KMS-11 (cell line): ENCODE data around the gene CEBPA.

ENCODE experiments used
- H2AFZ ChIP-seq: fragments of 200-600 bp; sonication (generic); 2 replicates; pipeline ENCODE4 v1.6.1; 2016; ENCODE audit warnings: antibody characterized with exemption, mixed run types, low read depth
- H3K27ac ChIP-seq: fragments of 200-600 bp; sonication (generic); 2 replicates; pipeline ENCODE4 v1.6.1; 2016; ENCODE audit warnings: mild to moderate bottlenecking, mixed run types
- H3K27me3 ChIP-seq: fragments of 200-600 bp; sonication (generic); 2 replicates; pipeline ENCODE4 v1.6.1; 2017; ENCODE audit warnings: mild to moderate bottlenecking, low read depth, mixed run types, moderate library complexity; ENCODE audit not compliant: insufficient read depth
- H3K36me3 ChIP-seq: fragments of 200-600 bp; sonication (generic); 2 replicates; pipeline ENCODE4 v1.6.1; 2017; ENCODE audit warnings: mild to moderate bottlenecking, mixed run types; ENCODE audit not compliant: insufficient read depth
- H3K4me1 ChIP-seq: fragments of 200-600 bp; sonication (generic); 2 replicates; pipeline ENCODE4 v1.6.1; 2016; ENCODE audit warnings: mild to moderate bottlenecking, low read depth, mixed run types; ENCODE audit not compliant: poor library complexity, severe bottlenecking
- H3K4me2 ChIP-seq: fragments of 200-600 bp; sonication (generic); 2 replicates; pipeline ENCODE4 v1.7.0; 2016; ENCODE audit warnings: mild to moderate bottlenecking, mixed run types
- H3K4me3 ChIP-seq: fragments of 200-600 bp; sonication (generic); IDR thresholded peaks from 2 replicates; pipeline ENCODE4 v1.6.1; 2017; ENCODE audit warnings: low read depth, low read length, mixed read lengths; ENCODE audit not compliant: insufficient read depth
- H3K79me2 ChIP-seq: fragments of 200-600 bp; sonication (generic); 2 replicates; pipeline ENCODE4 v1.6.1; 2016; ENCODE audit warnings: low read depth, mixed run types; ENCODE audit not compliant: insufficient read depth
- H3K9ac ChIP-seq: fragments of 200-600 bp; sonication (generic); 2 replicates; pipeline ENCODE4 v1.6.1; 2016; ENCODE audit warnings: mild to moderate bottlenecking, mixed run types
- H4K20me1 ChIP-seq: fragments of 200-600 bp; sonication (generic); 2 replicates; pipeline ENCODE4 v1.6.1; 2016; ENCODE audit warnings: mild to moderate bottlenecking, mixed run types; ENCODE audit not compliant: insufficient read depth
- CTCF ChIP-seq: fragments of 200-600 bp; sonication (generic); conservative IDR thresholded peaks from 2 replicates; pipeline ENCODE4 v1.6.1; 2017; ENCODE audit warnings: low read depth, mild to moderate bottlenecking, antibody characterized with exemption, low read length, moderate library complexity, mixed read lengths

Gene CEBPA

GRCh38 chr19:33339016-33339984 is 37.0 kb upstream of the CEBPA start:
- Histone ChIP-seq H3K79me2 (no peaks in the 10 kb centered on the region), H3K36me3 (no peaks in the 10 kb centered on the region), H3K9ac (no peak overlapping the region), H2AFZ (no peak overlapping the region), H3K4me1 (no peaks in the 10 kb centered on the region), H3K27me3 (no peaks in the 10 kb centered on the region), H3K4me3 (no peak overlapping the region), H3K27ac (no peak overlapping the region), H3K4me2 (no peak overlapping the region), H4K20me1 (no peaks in the 10 kb centered on the region)
- TF ChIP-seq CTCF: no peak

- Histone ChIP-seq H2AFZ (no peak overlapping the region), H3K27ac (no peak overlapping the region), H3K4me3 (no peak overlapping the region), H3K79me2 (no peaks in the 10 kb centered on the region), H3K9ac (no peak overlapping the region), H3K36me3 (no peaks in the 10 kb centered on the region), H4K20me1 (no peaks in the 10 kb centered on the region), H3K27me3 (no peaks in the 10 kb centered on the region), H3K4me2 (no peak overlapping the region), H3K4me1 (no peaks in the 10 kb centered on the region)
- no peak for TF ChIP-seq CTCF
Measured at GRCh38 chr19:33335446-33335845, 33.1 kb upstream of the CEBPA start.

GRCh38 chr19:33334271-33334670 is 31.9 kb upstream of the CEBPA start:
- Histone ChIP-seq H3K9ac (no peak overlapping the region), H4K20me1 (no peaks in the 10 kb centered on the region), H3K4me2 (no peak overlapping the region), H3K4me1 (no peaks in the 10 kb centered on the region), H2AFZ (no peak overlapping the region), H3K4me3 (no peak overlapping the region), H3K36me3 (no peaks in the 10 kb centered on the region), H3K27me3 (no peaks in the 10 kb centered on the region), H3K27ac (no peak overlapping the region), H3K79me2 (no peaks in the 10 kb centered on the region)
- TF ChIP-seq CTCF: no peak

GRCh38 chr19:33333642-33334041 is 31.3 kb upstream of the CEBPA start:
- Histone ChIP-seq H3K36me3 (no peaks in the 10 kb centered on the region), H2AFZ (no peak overlapping the region), H4K20me1 (no peaks in the 10 kb centered on the region), H3K4me1 (no peaks in the 10 kb centered on the region), H3K27me3 (no peaks in the 10 kb centered on the region), H3K79me2 (no peaks in the 10 kb centered on the region), H3K27ac (no peak overlapping the region), H3K4me2 (no peak overlapping the region), H3K4me3 (no peak overlapping the region), H3K9ac (no peak overlapping the region)
- TF ChIP-seq CTCF: no peak
